ENCODE measurements around the gene SLITRK2.

DNA sequence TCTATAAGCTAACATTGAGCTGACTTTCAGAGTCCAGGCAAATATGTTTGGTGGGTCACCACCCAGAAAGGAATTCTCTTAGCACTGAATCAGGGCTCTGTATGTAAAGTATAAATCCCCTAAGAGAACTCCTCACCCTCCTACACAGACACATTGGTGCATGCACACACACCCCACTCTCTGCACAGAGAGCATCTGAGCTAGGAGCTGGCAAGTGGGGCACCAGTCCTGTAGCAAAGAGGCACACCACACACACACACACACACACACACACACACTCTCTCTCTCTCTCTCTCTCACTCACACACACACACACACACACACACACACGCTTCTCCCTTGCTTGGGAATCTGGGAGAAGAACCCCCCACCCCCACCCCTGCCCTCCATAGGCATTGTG lies 3.2 kb downstream of the SLITRK2 start:
- TF ChIP-seq, protein P1, sequence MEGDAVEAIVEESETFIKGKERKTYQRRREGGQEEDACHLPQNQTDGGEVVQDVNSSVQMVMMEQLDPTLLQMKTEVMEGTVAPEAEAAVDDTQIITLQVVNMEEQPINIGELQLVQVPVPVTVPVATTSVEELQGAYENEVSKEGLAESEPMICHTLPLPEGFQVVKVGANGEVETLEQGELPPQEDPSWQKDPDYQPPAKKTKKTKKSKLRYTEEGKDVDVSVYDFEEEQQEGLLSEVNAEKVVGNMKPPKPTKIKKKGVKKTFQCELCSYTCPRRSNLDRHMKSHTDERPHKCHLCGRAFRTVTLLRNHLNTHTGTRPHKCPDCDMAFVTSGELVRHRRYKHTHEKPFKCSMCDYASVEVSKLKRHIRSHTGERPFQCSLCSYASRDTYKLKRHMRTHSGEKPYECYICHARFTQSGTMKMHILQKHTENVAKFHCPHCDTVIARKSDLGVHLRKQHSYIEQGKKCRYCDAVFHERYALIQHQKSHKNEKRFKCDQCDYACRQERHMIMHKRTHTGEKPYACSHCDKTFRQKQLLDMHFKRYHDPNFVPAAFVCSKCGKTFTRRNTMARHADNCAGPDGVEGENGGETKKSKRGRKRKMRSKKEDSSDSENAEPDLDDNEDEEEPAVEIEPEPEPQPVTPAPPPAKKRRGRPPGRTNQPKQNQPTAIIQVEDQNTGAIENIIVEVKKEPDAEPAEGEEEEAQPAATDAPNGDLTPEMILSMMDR (conservative IDR thresholded peaks at IDR 0.05; ENCODE audit: low read depth, low read length) = no peak
- TF ChIP-seq EZH2 (IDR thresholded peaks at IDR 0.05; ENCODE audit: borderline replicate concordance, low read depth, low read length, poor library complexity, severe bottlenecking) = no peak
